H9 (cell line): ENCODE measurements around the gene DRGX. TPM values are rescaled to one million over a fixed set of nuclear protein-coding genes. Genes with fewer than 3 reads are reported as not detected.

ENCODE experiments used
- DNase-seq: peaks from one replicate; pipeline ENCODE4 v3.0.0-alpha.2; 2017
- H2AFZ ChIP-seq: one replicate; pipeline ENCODE4 v1.6.1; 2013; ENCODE audit warnings: mild to moderate bottlenecking, low read length, control low read depth, moderate library complexity
- H2AK5ac ChIP-seq: 2 replicates; pipeline ENCODE4 v1.6.1; 2013; ENCODE audit warnings: low read length, control low read depth, mixed read lengths; ENCODE audit not compliant: insufficient read length
- H2BK120ac ChIP-seq: one replicate; pipeline ENCODE4 v1.6.1; 2013; ENCODE audit warnings: low read depth, mild to moderate bottlenecking, low read length, control low read depth, inconsistent platforms; ENCODE audit not compliant: poor library complexity, severe bottlenecking
- H2BK12ac ChIP-seq: 2 replicates; pipeline ENCODE4 v1.6.1; 2013; ENCODE audit warnings: low read length, control low read depth, mixed read lengths, low read depth; ENCODE audit not compliant: insufficient read length
- H2BK15ac ChIP-seq: 2 replicates; pipeline ENCODE4 v1.6.1; 2013; ENCODE audit warnings: low read depth, low read length, control low read depth
- H2BK20ac ChIP-seq: one replicate; pipeline ENCODE4 v1.6.1; 2013; ENCODE audit warnings: low read depth, mild to moderate bottlenecking, low read length, control low read depth, inconsistent platforms; ENCODE audit not compliant: poor library complexity, severe bottlenecking
- H2BK5ac ChIP-seq: 2 replicates; pipeline ENCODE4 v1.6.1; 2013; ENCODE audit warnings: low read length, control low read depth, mixed read lengths; ENCODE audit not compliant: insufficient read length
- H3K14ac ChIP-seq: 2 replicates; pipeline ENCODE4 v1.6.1; 2013; ENCODE audit warnings: low read length, control low read depth; ENCODE audit not compliant: insufficient read depth
- H3K18ac ChIP-seq: 2 replicates; pipeline ENCODE4 v1.6.1; 2013; ENCODE audit warnings: low read depth, mild to moderate bottlenecking, mixed read lengths, low read length, control low read depth; ENCODE audit not compliant: insufficient read length
- H3K23ac ChIP-seq: 2 replicates; pipeline ENCODE4 v1.6.1; 2013; ENCODE audit warnings: low read length, control low read depth, mixed read lengths, low read depth; ENCODE audit not compliant: insufficient read length
- H3K23me2 ChIP-seq: 2 replicates; pipeline ENCODE4 v1.6.1; 2013; ENCODE audit warnings: low read depth, mild to moderate bottlenecking, mixed read lengths, low read length, control low read depth; ENCODE audit not compliant: insufficient read length, poor library complexity, severe bottlenecking
- H3K27ac ChIP-seq: 2 replicates; pipeline ENCODE4 v1.5.1; 2013; ENCODE audit warnings: low read length, control low read depth, mixed read lengths, low read depth; ENCODE audit not compliant: insufficient read length
- H3K27me3 ChIP-seq: 2 replicates; pipeline ENCODE4 v1.6.1; 2013; ENCODE audit warnings: low read length, control low read depth, inconsistent platforms; ENCODE audit not compliant: insufficient read depth
- H3K4ac ChIP-seq: 2 replicates; pipeline ENCODE4 v1.6.1; 2013; ENCODE audit warnings: low read depth, mild to moderate bottlenecking, control low read depth, inconsistent platforms, low read length, moderate library complexity
- H3K4me1 ChIP-seq: 2 replicates; pipeline ENCODE4 v1.6.1; 2013; ENCODE audit warnings: low read length, control low read depth, inconsistent platforms; ENCODE audit not compliant: insufficient read depth
- H3K4me2 ChIP-seq: 2 replicates; pipeline ENCODE4 v1.6.1; 2013; ENCODE audit warnings: low read length, control low read depth, mixed read lengths; ENCODE audit not compliant: insufficient read length, insufficient read depth
- H3K56ac ChIP-seq: 2 replicates; pipeline ENCODE4 v1.6.1; 2013; ENCODE audit warnings: low read depth, mild to moderate bottlenecking, mixed read lengths, low read length, control low read depth; ENCODE audit not compliant: insufficient read length
- H3K79me1 ChIP-seq: 2 replicates; pipeline ENCODE4 v1.6.1; 2013; ENCODE audit warnings: low read depth, mild to moderate bottlenecking, moderate library complexity, low read length, control low read depth, inconsistent platforms; ENCODE audit not compliant: insufficient read depth, poor library complexity, severe bottlenecking
- H3K79me2 ChIP-seq: 2 replicates; pipeline ENCODE4 v1.6.1; 2013; ENCODE audit warnings: low read length, control low read depth, inconsistent platforms; ENCODE audit not compliant: insufficient read depth
- H3K9ac ChIP-seq: 2 replicates; pipeline ENCODE4 v1.6.1; 2013; ENCODE audit warnings: low read length, control low read depth, mixed read lengths; ENCODE audit not compliant: insufficient read length; ENCODE audit errors: extremely low read depth
- H3K9me3 ChIP-seq: one replicate; pipeline ENCODE4 v1.6.1; 2013; ENCODE audit warnings: low read depth, low read length, inconsistent platforms; ENCODE audit not compliant: control insufficient read depth
- H3T11ph ChIP-seq: one replicate; pipeline ENCODE4 v1.6.1; 2013; ENCODE audit warnings: mild to moderate bottlenecking, low read length, control low read depth, inconsistent platforms
- H4K20me1 ChIP-seq: one replicate; pipeline ENCODE4 v1.6.1; 2013; ENCODE audit not compliant: control insufficient read depth, insufficient read length, insufficient read depth
- H4K5ac ChIP-seq: 2 replicates; pipeline ENCODE4 v1.6.1; 2013; ENCODE audit warnings: low read depth, mild to moderate bottlenecking, mixed read lengths, low read length, control low read depth; ENCODE audit not compliant: insufficient read length
- H4K8ac ChIP-seq: replicated peaks from 2 replicates; pipeline ENCODE4 v1.6.1; 2013; ENCODE audit warnings: low read length, control low read depth, mixed read lengths, low read depth; ENCODE audit not compliant: insufficient read length
- H4K91ac ChIP-seq: 2 replicates; pipeline ENCODE4 v1.6.1; 2013; ENCODE audit warnings: low read depth, mild to moderate bottlenecking, moderate library complexity, mixed read lengths, low read length, control low read depth; ENCODE audit not compliant: insufficient read length
- H3K27ac Mint-ChIP-seq, 3 experiments: 2 replicates in 2 of 3; 3 replicates in 1 of 3; pipeline ENCODE4 v1.8.0; 2020 to 2021; ENCODE audit warnings: mixed read lengths in 3 of 3, mild to moderate bottlenecking in 1 of 3, moderate library complexity in 1 of 3
- H3K27me3 Mint-ChIP-seq: 2 replicates; pipeline ENCODE4 v1.8.0; 2021; ENCODE audit warnings: low read depth, mild to moderate bottlenecking, moderate library complexity, mixed read lengths
- H3K36me3 Mint-ChIP-seq, 3 experiments: 2 replicates in 2 of 3; 3 replicates in 1 of 3; pipeline ENCODE4 v1.8.0; 2020 to 2021; ENCODE audit warnings: low read depth in 3 of 3, mixed read lengths in 3 of 3; ENCODE audit not compliant: insufficient read depth in 1 of 3
- H3K4me1 Mint-ChIP-seq, 2 experiments: 2 replicates each; pipeline ENCODE4 v1.8.0; 2020; ENCODE audit warnings: mixed read lengths in 2 of 2
- H3K4me3 Mint-ChIP-seq, 2 experiments: 2 replicates in 1 of 2; 3 replicates in 1 of 2; pipeline ENCODE4 v1.8.0; 2020 to 2021; ENCODE audit warnings: mild to moderate bottlenecking in 2 of 2, mixed read lengths in 2 of 2, moderate library complexity in 1 of 2
- H3K9me3 Mint-ChIP-seq, 2 experiments: 2 replicates in 1 of 2; 3 replicates in 1 of 2; pipeline ENCODE4 v1.8.0; 2020; ENCODE audit warnings: mild to moderate bottlenecking in 2 of 2, mixed read lengths in 2 of 2, moderate library complexity in 1 of 2
- WGBS: extraction: QIAGEN DNeasy Blood & Tissue Kit; methylation state at CpG from one replicate; pipeline ENCODE4 v1.1.7; 2013; ENCODE audit warnings: missing lambda C conversion rate, low lambda C conversion rate, mixed read lengths; ENCODE audit not compliant: insufficient read length; ENCODE audit errors: extremely low coverage; 5-methylcytosine and 5-hydroxymethylcytosine counted together
- total RNA-seq: library from RNA; stranded (reverse); gene quantifications from 2 replicates; pipeline ENCODE4 v1.2.1, GENCODE V29; 2021
- TF ChIP-seq, protein P1 (sequence below): fragments of 200-600 bp; sonication (generic); conservative IDR thresholded peaks from 3 replicates; pipeline ENCODE4 v1.8.0; 2021; ENCODE audit warnings: antibody characterized with exemption, mild to moderate bottlenecking

DRGX gene
- total RNA-seq, 1 experiment from 2014 or later = not detected

GRCh38 chr10:49429458-49429857, 33.6 kb upstream of the DRGX start:
- Histone ChIP-seq H4K5ac (no peak overlapping the region), H3K27ac (no peak overlapping the region), H3K79me2 (no peaks in the 10 kb centered on the region), H2AFZ (no peak overlapping the region), H2AK5ac (no peak overlapping the region), H2BK5ac (no peak overlapping the region), H3T11ph (no peak overlapping the region), H3K23ac (no peak overlapping the region), H3K4ac (no peak overlapping the region), H2BK20ac (no peak overlapping the region), H3K27me3 (no peaks in the 10 kb centered on the region), H2BK120ac (no peak overlapping the region), H4K91ac (no peak overlapping the region), H3K23me2 (no peaks in the 10 kb centered on the region), H3K4me2 (no peak overlapping the region), H3K14ac (no peak overlapping the region), H3K56ac (no peak overlapping the region), H3K18ac (no peak overlapping the region), H3K4me1 (no peaks in the 10 kb centered on the region), H3K9ac (no peak overlapping the region), H3K79me1 (no peaks in the 10 kb centered on the region), H4K8ac (no peak overlapping the region), H4K20me1 (no peaks in the 10 kb centered on the region), H3K9me3 (peaks cover 4% of the 10 kb centered on the region), H2BK12ac (no peak overlapping the region), H2BK15ac (no peak overlapping the region)
- Mint-ChIP-seq H3K27ac (no peak overlapping the region), H3K36me3 (peaks cover 8 to 16% (median 14%) of the 10 kb centered on the region in 3 experiments; a peak in 6 of 7 replicates), H3K4me3 (no peak overlapping the region), H3K27me3 (peaks cover 4% of the 10 kb centered on the region; the same call in 1 of the 2 replicates), H3K4me1 (peaks cover 4 to 11% of the 10 kb centered on the region in 2 experiments; a peak in 3 of 4 replicates), H3K9me3 (peaks cover 21 to 52% of the 10 kb centered on the region in 2 experiments)
- TF ChIP-seq, protein P1, sequence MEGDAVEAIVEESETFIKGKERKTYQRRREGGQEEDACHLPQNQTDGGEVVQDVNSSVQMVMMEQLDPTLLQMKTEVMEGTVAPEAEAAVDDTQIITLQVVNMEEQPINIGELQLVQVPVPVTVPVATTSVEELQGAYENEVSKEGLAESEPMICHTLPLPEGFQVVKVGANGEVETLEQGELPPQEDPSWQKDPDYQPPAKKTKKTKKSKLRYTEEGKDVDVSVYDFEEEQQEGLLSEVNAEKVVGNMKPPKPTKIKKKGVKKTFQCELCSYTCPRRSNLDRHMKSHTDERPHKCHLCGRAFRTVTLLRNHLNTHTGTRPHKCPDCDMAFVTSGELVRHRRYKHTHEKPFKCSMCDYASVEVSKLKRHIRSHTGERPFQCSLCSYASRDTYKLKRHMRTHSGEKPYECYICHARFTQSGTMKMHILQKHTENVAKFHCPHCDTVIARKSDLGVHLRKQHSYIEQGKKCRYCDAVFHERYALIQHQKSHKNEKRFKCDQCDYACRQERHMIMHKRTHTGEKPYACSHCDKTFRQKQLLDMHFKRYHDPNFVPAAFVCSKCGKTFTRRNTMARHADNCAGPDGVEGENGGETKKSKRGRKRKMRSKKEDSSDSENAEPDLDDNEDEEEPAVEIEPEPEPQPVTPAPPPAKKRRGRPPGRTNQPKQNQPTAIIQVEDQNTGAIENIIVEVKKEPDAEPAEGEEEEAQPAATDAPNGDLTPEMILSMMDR = no peak
- no CpG with 5 or more reads among the region's 5 CpGs for WGBS
- DNase-seq = no peak
